Stimulated activated CD4-positive, alpha-beta T cell treated with anti-CD3 and anti-CD28 coated beads, Interleukin-15, amount 100 ng/mL, for 48 hours (primary cell): ENCODE data around the gene PLXDC2.
"Not testable (repeated sequence)": the region's sequence is repeated elsewhere in the genome, so short reads cannot be mapped to it uniquely, and the experiment has no call there.

ENCODE experiments used
- DNase-seq, 2 donors: peaks; one replicate each; pipeline ENCODE4 v3.0.0-alpha.2; 2020; ENCODE audit warnings: low read depth in 2 of 2

Gene PLXDC2

GRCh38 chr10:19979628-19980027 lies 163.4 kb downstream of the PLXDC2 start:
- DNase-seq, result no peak

GRCh38 chr10:19983880-19984565 lies 167.8 kb downstream of the PLXDC2 start:
- no peak for DNase-seq

DNA sequence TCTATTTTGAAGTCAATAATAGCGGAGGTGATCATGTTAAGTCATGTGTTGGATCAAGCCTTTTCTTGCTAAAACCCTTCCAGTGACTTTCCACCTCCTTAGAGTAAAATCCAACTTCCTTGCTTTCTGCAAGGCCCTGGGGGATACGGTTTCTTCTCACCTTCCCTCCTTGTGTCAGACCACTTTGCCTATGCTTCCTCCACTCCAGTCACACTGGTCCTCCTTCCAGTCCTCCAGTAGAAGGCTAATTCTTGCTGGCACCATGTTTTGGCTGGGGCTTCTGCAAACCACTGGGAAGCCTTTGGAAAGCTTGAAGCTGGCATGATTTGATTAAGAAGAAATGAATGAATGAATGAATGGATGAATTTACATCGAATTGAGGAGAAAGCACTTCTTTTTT lies 169.5 kb downstream of the PLXDC2 start:
- DNase-seq, result no peak

DNA sequence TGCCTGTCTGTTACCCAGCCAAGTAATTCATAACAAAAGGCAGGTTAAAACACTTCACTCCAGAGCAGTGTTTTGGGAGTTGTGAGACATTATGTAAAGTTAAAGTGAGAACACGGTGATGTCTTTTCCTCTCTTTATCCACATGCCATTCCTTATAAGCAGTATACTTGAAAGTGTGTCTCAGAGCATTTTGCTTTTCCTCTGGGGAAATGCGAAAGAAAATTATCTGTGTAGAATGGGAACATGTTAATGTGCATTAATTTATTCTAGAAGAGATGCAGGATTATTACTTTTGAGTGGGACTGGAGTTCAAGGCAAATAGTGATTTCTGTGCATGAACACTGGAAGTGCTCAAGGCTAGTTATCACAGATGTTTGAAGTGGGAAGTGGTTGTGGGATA lies 170.4 kb downstream of the PLXDC2 start:
- no peak for DNase-seq

GRCh38 chr10:19987931-19988330 lies 171.7 kb downstream of the PLXDC2 start:
- DNase-seq, result no peak

DNA sequence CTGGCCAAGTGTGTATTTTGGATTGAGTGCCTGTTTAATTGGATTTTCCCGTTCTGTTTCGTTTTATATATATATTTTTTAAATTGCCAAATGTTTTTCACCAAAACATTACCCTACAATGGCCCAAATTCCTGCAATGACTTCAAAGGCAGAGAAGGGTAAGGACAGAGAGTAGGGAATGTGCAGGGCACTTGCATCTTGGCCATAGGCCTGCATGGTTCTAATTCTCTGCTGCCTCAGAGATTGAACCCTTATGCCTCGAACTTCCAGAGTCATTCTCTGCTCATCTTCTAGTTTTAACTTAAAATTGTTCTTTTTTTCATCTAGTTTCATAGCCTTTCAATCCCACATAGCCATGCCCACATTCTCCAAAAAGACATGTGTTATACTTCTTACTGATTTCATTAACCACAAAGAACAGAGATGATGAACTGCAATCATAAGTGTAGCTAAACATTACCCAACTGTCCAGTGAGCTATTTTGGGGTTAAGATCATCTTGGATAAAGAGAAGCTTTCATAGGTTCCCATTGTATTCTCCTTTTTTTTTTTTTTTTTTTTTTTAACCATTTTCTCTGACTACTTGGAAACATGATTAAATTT lies 177.6 kb downstream of the PLXDC2 start:
- no peak for DNase-seq

DNA sequence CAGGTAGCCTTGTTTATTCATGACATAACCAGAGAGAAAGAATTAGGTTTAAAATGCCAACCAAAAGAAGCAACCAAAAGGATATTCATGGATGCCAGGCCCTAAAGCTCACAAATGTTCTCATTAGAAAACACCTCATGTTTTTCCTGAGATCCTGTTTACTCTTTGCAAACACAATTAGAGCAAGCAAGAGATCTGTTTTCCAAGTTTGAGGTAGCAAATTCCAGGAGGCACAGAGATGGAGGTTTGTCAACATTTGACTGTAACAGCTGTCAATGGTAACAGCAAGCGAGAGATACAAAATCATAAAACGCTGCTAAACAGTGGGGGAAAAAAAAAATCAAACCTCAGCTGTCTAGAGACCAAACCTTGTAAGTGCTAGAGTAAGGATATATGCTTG lies 182.2 kb downstream of the PLXDC2 start:
- no peak for DNase-seq

DNA sequence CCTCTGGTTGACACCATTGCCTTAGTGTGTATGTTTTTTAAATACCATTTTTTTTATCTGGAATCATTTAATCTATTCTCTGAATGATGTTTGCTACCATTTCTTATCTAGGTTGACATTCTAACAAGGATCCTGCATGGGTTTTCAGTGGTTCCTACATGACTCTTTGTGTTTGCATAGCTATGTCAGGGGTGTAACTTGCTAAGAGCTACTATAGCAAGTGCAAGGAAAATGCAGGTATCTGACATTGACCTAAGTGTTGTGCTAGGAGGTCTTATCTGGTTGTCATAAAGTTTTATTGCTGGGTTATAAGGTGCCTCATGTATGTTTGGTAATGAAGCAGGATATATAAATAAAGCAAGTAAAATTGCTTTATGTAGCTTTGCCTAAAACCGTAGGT lies 183.2 kb downstream of the PLXDC2 start:
- no peak for DNase-seq

- not testable (repeated sequence) for DNase-seq
Observed at GRCh38 chr10:20002026-20002425, 185.8 kb downstream of the PLXDC2 start.

GRCh38 chr10:20002657-20003056 lies 186.4 kb downstream of the PLXDC2 start:
- no peak for DNase-seq

- DNase-seq, result no peak
Observed at GRCh38 chr10:20004087-20004523, 187.9 kb downstream of the PLXDC2 start.

GRCh38 chr10:20005638-20006037 lies 189.4 kb downstream of the PLXDC2 start:
- no peak for DNase-seq

GRCh38 chr10:20006169-20006870 lies 190.1 kb downstream of the PLXDC2 start:
- no peak for DNase-seq

DNA sequence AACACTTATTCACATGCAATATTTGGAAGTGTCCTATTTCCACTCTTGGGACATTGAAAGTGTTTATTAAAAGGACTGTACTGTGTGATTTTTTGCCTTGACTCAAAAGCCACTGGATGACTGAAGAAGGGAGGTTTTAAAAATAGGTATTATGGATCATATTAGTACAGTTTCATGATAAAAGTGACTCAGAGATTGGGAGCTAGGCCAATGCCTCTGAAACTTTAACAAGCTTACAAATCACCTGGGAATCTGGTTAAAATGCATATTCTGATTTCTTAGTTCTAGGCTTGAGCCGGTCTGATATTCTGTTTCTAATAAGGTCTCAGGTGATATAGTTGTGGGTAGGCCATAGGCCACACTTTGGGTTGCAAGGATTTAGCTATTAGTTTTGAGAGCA lies 191.2 kb downstream of the PLXDC2 start:
- DNase-seq, result no peak

DNA sequence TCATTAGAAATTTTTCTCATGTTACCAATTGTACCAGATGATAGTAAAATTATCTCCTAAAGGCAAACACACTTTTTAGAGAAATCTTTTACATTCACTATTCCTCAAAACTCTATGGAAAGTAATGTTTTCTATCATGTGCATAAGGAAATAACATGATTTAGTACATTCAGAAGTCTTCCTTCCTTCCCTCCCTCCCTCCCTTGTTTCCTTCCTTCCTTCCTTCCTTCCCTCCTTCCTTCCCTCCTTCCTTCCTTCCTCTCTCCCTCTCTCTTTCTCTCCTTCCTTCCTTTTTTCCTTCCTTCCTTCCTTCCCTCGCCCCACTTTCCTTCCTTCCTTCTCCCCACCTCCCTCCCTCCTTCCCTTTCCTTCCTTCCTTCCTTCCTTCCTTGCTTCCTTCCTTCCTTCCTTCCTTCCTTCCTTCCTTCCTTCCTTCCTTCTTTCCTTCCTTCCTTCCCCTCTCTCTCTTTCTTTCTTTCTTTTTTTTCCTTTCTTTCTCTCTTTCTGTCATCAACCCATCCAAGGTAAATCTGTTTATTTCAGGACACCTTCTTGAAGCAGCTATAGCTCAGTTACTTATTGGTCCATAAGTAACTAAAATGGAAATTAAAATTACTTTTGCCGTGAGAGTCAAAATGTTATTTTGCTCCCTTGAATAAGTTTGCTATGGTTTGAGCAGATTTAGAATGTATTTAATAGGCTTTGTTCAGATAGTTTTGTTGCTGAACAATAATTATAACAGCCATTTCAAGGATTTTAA lies 197.9 kb downstream of the PLXDC2 start:
- no peak for DNase-seq

DNA sequence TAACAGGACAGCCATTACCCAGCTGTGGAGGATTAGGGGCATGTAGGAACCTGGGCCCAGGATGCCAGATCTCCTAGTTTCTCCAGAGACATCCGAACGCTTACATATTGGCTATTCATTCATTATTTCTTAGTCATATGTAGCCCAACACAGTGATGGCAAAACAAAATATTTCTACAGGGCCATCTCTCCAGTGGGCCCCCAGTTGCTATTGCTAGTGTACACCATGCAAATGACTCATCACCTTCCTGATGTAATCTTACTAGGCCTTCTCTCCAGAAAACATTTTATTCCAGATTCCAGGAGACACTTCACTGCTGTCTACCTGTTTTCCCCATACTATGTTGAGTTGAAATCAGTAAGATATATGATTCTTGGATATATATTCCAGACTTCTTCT lies 201.7 kb downstream of the PLXDC2 start:
- no peak for DNase-seq

DNA sequence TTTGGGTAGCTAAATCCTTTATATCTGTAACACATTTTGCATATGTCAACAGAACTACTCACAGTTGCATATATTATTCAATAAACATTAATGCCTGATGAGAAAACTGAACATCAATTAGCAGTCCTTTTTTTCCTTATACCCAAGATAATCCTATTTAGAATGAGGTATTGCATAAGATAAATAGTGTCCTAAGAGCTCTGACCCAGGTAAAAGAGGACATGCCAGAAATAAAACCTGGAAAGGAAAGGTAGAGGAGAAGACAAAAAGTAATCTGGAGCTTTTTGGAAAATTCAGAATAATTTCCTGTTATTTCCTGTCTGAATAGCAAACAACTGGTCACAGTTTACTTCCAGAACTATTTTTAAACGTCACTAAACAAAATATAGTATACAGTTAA lies 204.4 kb downstream of the PLXDC2 start:
- DNase-seq, result no peak

DNA sequence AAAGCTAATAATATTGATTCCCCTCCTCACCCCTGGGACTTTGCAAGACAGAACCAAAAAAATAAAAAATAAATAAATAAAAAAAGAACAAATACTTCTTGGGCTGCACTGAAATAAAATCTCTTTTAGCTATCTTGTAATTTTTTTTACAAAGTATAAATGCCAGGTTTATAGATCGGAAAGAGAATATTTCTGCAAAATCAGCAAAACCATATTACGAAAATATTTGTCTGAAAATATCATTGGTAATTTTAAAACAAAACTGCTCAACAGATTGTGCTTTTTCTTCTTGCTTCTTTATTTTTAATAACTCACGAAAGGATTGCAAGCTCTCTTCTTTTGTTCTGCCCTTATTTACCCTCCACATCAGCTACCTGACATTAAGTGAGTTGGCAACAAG lies 213.3 kb downstream of the PLXDC2 start:
- no peak for DNase-seq

DNA sequence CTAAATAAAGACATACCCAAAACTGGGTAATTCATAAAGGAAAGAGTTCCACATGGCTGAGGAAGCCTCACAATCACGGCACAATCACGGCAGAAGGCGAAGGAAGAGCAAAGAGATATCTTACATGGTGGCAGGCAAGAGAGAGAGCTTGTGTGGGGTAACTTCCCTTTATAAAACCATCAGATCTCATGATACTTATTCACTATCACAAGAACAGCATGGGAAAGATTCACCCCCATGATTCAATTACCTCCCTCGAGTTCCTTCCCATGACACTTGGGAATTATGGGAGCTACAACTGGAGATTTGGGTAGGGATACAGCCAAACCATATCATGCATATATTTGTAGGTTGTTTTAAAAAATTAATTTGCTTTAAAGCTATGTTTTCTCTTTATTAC lies 217.2 kb downstream of the PLXDC2 start:
- DNase-seq, result no peak

DNA sequence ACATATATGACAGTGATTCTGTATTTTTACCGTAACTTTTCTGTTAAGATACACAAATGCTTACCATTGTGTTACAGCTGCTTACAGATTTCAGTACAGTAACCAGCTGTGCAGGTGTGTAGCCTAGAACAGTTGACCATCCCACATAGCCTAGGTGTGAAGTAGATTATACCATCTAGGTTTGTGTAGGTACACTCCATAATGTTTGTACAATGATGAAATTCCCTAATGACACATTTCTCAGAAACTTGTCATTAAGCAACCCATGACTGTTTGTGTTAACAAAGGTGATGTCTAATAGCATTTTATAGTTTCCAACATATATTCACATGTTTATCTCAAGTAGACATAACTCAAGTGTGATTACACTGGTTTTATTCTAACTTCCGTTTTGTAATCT lies 218.5 kb downstream of the PLXDC2 start:
- no peak for DNase-seq

GRCh38 chr10:20040012-20040411 lies 223.8 kb downstream of the PLXDC2 start:
- no peak for DNase-seq

DNA sequence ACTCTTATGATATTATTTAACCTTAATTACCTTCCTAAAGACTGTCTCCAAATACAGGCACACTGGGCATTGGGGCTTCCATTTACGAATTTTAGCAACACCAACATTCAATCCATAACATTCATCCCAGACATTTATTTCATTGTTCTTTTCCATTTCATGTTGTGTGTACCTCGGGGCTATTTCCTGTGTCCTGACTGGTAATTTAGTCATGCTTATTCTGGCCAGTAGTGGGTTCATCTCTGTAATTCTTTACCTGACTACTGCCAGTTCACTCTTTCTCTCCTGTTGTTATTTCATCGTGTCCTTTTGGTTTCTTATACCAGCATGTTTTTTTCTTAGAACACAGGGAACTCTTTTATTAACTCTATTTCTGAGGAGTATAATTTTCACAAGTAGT lies 225.7 kb downstream of the PLXDC2 start:
- no peak for DNase-seq
